Fibroblast of lung (primary cell): ENCODE results near the gene ARL4D.

Experiments
- EZH2 ChIP-seq: IDR thresholded peaks from 2 replicates; pipeline ENCODE4 v1.5.1; 2012; ENCODE audit warnings: low read length, control low read depth, mild to moderate bottlenecking; ENCODE audit errors: missing control alignments
- TF ChIP-seq, protein P1 (sequence below), 2 donors: IDR thresholded peaks in 1 of 2; conservative IDR thresholded peaks in 1 of 2; 1 replicate in 1 of 2; 2 replicates in 1 of 2; pipeline ENCODE4 v1.5.1; 2011 to 2012; ENCODE audit warnings: low read length in 2 of 2, control low read depth in 1 of 2, inconsistent platforms in 1 of 2, low read depth in 1 of 2, mild to moderate bottlenecking in 1 of 2

- no peak for TF ChIP-seq EZH2
- TF ChIP-seq, protein P1, sequence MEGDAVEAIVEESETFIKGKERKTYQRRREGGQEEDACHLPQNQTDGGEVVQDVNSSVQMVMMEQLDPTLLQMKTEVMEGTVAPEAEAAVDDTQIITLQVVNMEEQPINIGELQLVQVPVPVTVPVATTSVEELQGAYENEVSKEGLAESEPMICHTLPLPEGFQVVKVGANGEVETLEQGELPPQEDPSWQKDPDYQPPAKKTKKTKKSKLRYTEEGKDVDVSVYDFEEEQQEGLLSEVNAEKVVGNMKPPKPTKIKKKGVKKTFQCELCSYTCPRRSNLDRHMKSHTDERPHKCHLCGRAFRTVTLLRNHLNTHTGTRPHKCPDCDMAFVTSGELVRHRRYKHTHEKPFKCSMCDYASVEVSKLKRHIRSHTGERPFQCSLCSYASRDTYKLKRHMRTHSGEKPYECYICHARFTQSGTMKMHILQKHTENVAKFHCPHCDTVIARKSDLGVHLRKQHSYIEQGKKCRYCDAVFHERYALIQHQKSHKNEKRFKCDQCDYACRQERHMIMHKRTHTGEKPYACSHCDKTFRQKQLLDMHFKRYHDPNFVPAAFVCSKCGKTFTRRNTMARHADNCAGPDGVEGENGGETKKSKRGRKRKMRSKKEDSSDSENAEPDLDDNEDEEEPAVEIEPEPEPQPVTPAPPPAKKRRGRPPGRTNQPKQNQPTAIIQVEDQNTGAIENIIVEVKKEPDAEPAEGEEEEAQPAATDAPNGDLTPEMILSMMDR (conservative IDR thresholded peaks at IDR 0.05 in 1 of 2, IDR thresholded peaks at IDR 0.05 in 1 of 2; ENCODE audit: low read depth in 1 of 2, low read length in 2 of 2) = peak; percentile 81 to 92
These were observed 4.8 kb upstream of the ARL4D start for GRCh38 chr17:43393944-43394482.
